SK-N-SH (cell line): ENCODE measurements around the gene SRRT. TPM values are rescaled to one million over a fixed set of nuclear protein-coding genes. Genes with fewer than 3 reads are reported as not detected.

ENCODE experiments used
- CTCF ChIA-PET: fragments of 300-600, 350-600 bp; formaldehyde crosslinking; extraction: SDS; loops from one replicate; lab custom pipeline; 2021; lab: Yijun Ruan, JAX
- POLR2A ChIA-PET: fragments of 350-600 bp; sonication (Branson Sonifier 250); formaldehyde crosslinking; extraction: SDS; loops from one replicate; lab custom pipeline; 2020; ENCODE audit warnings: antibody characterized with exemption, inconsistent platforms; lab: Yijun Ruan, JAX
- DNase-seq: peaks from one replicate; pipeline ENCODE4 v3.0.0; 2012
- H2AFZ ChIP-seq: fragments of 200-600 bp; sonication (generic); 2 replicates; pipeline ENCODE4 v1.8.1; 2016; ENCODE audit warnings: antibody characterized with exemption, mild to moderate bottlenecking, low read depth
- H3F3A ChIP-seq: fragments of 200-600 bp; sonication (generic); replicated peaks from 2 replicates; pipeline ENCODE3; 2016; ENCODE audit warnings: antibody characterized with exemption, mild to moderate bottlenecking; ENCODE audit not compliant: insufficient read depth
- H3K27ac ChIP-seq, 2 experiments: fragments of 200-500 bp in 1 of 2; fragments of 200-600 bp in 1 of 2; sonication (Bioruptor generic) in 1 of 2; sonication (generic), shearing (Covaris generic) in 1 of 2; 2 replicates each; pipeline versions ENCODE4 v1.5.1 to v1.6.1; 2014 to 2016; ENCODE audit warnings: low read depth in 2 of 2, inconsistent platforms in 1 of 2, low read length in 1 of 2, mild to moderate bottlenecking in 1 of 2, mixed read lengths in 1 of 2
- H3K27me3 ChIP-seq: fragments of 200-600 bp; sonication (generic), shearing (Covaris generic); 2 replicates; pipeline ENCODE4 v1.6.1; 2016; ENCODE audit warnings: mixed run types; ENCODE audit not compliant: insufficient read depth
- H3K36me3 ChIP-seq, 2 experiments: fragments of 200-500 bp in 1 of 2; fragments of 200-600 bp in 1 of 2; sonication (Bioruptor generic) in 1 of 2; sonication (generic) in 1 of 2; replicated peaks in 1 of 2; 2 replicates each; pipeline versions ENCODE3 to v1.5.1; 2014 to 2016; ENCODE audit warnings: low read length in 1 of 2, mild to moderate bottlenecking in 1 of 2; ENCODE audit not compliant: insufficient read depth in 2 of 2, control insufficient read depth in 1 of 2
- H3K4me1 ChIP-seq, 2 experiments: fragments of 200-500 bp in 1 of 2; fragments of 200-600 bp in 1 of 2; sonication (Bioruptor generic) in 1 of 2; sonication (generic), shearing (Covaris generic) in 1 of 2; 2 replicates each; pipeline versions ENCODE4 v1.5.1 to v1.6.1; 2014 to 2016; ENCODE audit warnings: low read depth in 1 of 2, low read length in 1 of 2, mixed run types in 1 of 2; ENCODE audit not compliant: insufficient read depth in 2 of 2, control insufficient read depth in 1 of 2
- H3K4me2 ChIP-seq: fragments of 200-600 bp; sonication (generic), shearing (Covaris generic); 2 replicates; pipeline ENCODE4 v1.6.1; 2017; ENCODE audit warnings: mixed run types
- H3K4me3 ChIP-seq, 2 experiments: fragments of 200-500 bp in 1 of 2; fragments of 200-600 bp in 1 of 2; sonication (Bioruptor generic) in 1 of 2; sonication (generic), shearing (Covaris generic) in 1 of 2; 2 replicates each; pipeline versions ENCODE4 v1.5.1 to v1.8.1; 2014 to 2016; ENCODE audit warnings: low read depth in 2 of 2, inconsistent platforms in 1 of 2, low read length in 1 of 2, mild to moderate bottlenecking in 1 of 2, mixed read lengths in 1 of 2, moderate library complexity in 1 of 2
- H3K79me2 ChIP-seq: fragments of 200-600 bp; sonication (generic); 2 replicates; pipeline ENCODE4 v1.8.1; 2017; ENCODE audit warnings: mild to moderate bottlenecking; ENCODE audit not compliant: insufficient read depth
- H3K9ac ChIP-seq: fragments of 200-600 bp; sonication (generic); 2 replicates; pipeline ENCODE4 v1.6.1; 2017; ENCODE audit warnings: mixed run types
- H3K9me2 ChIP-seq: fragments of 200-600 bp; sonication (generic); 2 replicates; pipeline ENCODE4 v1.6.1; 2017; ENCODE audit warnings: mixed run types
- H3K9me3 ChIP-seq: fragments of 200-600 bp; sonication (generic); 2 replicates; pipeline ENCODE4 v1.6.1; 2017; ENCODE audit warnings: mixed run types, mild to moderate bottlenecking, moderate library complexity
- H4K20me1 ChIP-seq: fragments of 200-600 bp; sonication (generic); 2 replicates; pipeline ENCODE4 v1.6.1; 2017; ENCODE audit warnings: mild to moderate bottlenecking, mixed run types; ENCODE audit not compliant: insufficient read depth
- CHD2 ChIP-seq: fragments of 150-350 bp; IDR thresholded peaks from 2 replicates; pipeline ENCODE4 v1.6.1; 2018; ENCODE audit warnings: low read length; ENCODE audit not compliant: partially characterized antibody
- EZH2phosphoT487 ChIP-seq: fragments of 200-600 bp; sonication (generic); IDR thresholded peaks from 2 replicates; pipeline ENCODE4 v1.6.1; 2017; ENCODE audit warnings: low read depth, mixed run types, mild to moderate bottlenecking, antibody characterized with exemption, moderate library complexity, borderline replicate concordance
- FOSL2 ChIP-seq: IDR thresholded peaks from 2 replicates; pipeline ENCODE4 v1.4.0; 2012; ENCODE audit warnings: low read depth, mild to moderate bottlenecking, moderate library complexity, borderline replicate concordance
- FOXJ3 ChIP-seq: sonication (generic); formaldehyde crosslinking; IDR thresholded peaks from 2 replicates; pipeline ENCODE4 v1.5.1; 2020; ENCODE audit warnings: mild to moderate bottlenecking, missing genetic modification reagents
- GATA2 ChIP-seq: sonication (generic); formaldehyde crosslinking; IDR thresholded peaks from 2 replicates; pipeline ENCODE4 v1.5.0; 2020; ENCODE audit warnings: mild to moderate bottlenecking, missing genetic modification reagents
- JUND ChIP-seq: IDR thresholded peaks from 2 replicates; pipeline ENCODE4 v1.4.0; 2012
- MEF2A ChIP-seq: IDR thresholded peaks from 2 replicates; pipeline ENCODE4 v1.4.0; 2012; ENCODE audit warnings: low read depth, borderline replicate concordance
- NRF1 ChIP-seq: IDR thresholded peaks from 2 replicates; pipeline ENCODE4 v1.6.1; 2012; ENCODE audit warnings: low read depth, mild to moderate bottlenecking, low read length
- RAD21 ChIP-seq: IDR thresholded peaks from 2 replicates; pipeline ENCODE4 v1.6.1; 2012; ENCODE audit warnings: mild to moderate bottlenecking, low read length
- RFX5 ChIP-seq: IDR thresholded peaks from 2 replicates; pipeline ENCODE4 v1.6.1; 2012; ENCODE audit warnings: mild to moderate bottlenecking, improper control_type of control experiment, low read length
- RXRA ChIP-seq: IDR thresholded peaks from 2 replicates; pipeline ENCODE4 v1.4.0; 2012; ENCODE audit warnings: low read depth, mild to moderate bottlenecking, borderline replicate concordance
- SMC3 ChIP-seq: IDR thresholded peaks from 2 replicates; pipeline ENCODE4 v1.6.1; 2012; ENCODE audit warnings: low read depth, low read length, improper control_type of control experiment
- TCF12 ChIP-seq: IDR thresholded peaks from 2 replicates; pipeline ENCODE4 v1.4.0; 2012
- YY1 ChIP-seq: IDR thresholded peaks from 2 replicates; pipeline ENCODE4 v1.4.0; 2012; ENCODE audit warnings: low read depth, mild to moderate bottlenecking
- WGBS: methylation state at CpG from one replicate; pipeline ENCODE4 v1.1.6; 2017; ENCODE audit warnings: low lambda C conversion rate; 5-methylcytosine and 5-hydroxymethylcytosine counted together
- polyA plus RNA-seq, 3 experiments: library from polyadenylated mRNA; depleted of rRNA; stranded (reverse); fragments of >200 nt; gene quantifications; 2 replicates each; pipeline ENCODE4 v1.2.3, GENCODE V29; 2012
- TF ChIP-seq, protein P1 (sequence below): IDR thresholded peaks from 2 replicates; pipeline ENCODE4 v1.4.0; 2012; ENCODE audit warnings: low read depth, borderline replicate concordance
- TF ChIP-seq, protein P2 (sequence below): fragments of 150-350 bp; IDR thresholded peaks from 2 replicates; pipeline ENCODE4 v1.6.1; 2017; ENCODE audit warnings: antibody characterized with exemption, low read length, low read depth, borderline replicate concordance
- TF ChIP-seq, protein P3 (sequence below): IDR thresholded peaks from 2 replicates; pipeline ENCODE4; 2012
- TF ChIP-seq, protein P4 (sequence below): IDR thresholded peaks from 2 replicates; pipeline ENCODE4 v1.4.0; 2012; ENCODE audit warnings: low read depth, borderline replicate concordance

Gene SRRT
- polyA plus RNA-seq, 1 of the 3 experiments (the other 2 are of a cell fraction): 92.7 TPM

DNA sequence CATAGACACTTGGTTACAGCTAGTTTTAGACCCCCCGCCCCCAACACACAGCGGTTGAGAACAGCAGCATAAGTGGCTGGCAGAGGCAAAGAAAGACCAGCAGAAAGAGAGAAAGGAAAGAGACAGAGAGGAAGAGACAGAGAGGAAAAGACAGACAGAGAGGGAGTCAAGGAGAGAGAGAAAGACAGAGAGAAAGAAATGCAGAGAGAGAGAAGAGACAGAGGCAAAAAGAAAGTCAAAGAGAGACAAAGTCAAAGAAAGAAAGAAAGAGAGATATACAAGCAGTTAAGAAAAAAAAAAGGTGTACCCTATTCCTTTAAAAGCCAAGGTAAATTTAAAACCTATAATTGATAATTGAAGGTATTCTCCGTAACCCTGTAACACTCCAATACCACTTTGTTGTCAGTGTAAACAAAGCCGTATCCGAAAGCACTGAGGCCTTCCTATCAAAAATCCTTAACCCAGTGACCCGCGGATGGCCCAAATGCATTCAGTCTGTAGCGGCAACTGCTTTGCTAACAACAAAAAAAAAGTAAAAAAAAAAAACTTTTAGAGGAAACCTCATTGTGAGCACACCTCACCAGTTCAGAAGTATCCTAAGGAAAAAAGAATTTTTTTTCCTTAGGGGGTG lies 34.3 kb upstream of the SRRT start:
- H3K9me3 ChIP-seq: no peaks in the 10 kb centered on the region

More for the DNA sequence above, 34.3 kb upstream of the SRRT start:
- no peak overlapping the region for H3K4me3 ChIP-seq
- POLR2A ChIA-PET: no interaction called here
- DNase-seq: no peak
- CTCF ChIA-PET: no interaction called here
- TF ChIP-seq EZH2phosphoT487 (no peak), RAD21 (no peak), FOXJ3 (no peak), JUND (no peak), MEF2A (no peak), TCF12 (no peak), FOSL2 (no peak), CHD2 (no peak), YY1 (no peak), NRF1 (no peak), SMC3 (no peak), GATA2 (no peak), RFX5 (no peak), RXRA (no peak)
- TF ChIP-seq, protein P1, sequence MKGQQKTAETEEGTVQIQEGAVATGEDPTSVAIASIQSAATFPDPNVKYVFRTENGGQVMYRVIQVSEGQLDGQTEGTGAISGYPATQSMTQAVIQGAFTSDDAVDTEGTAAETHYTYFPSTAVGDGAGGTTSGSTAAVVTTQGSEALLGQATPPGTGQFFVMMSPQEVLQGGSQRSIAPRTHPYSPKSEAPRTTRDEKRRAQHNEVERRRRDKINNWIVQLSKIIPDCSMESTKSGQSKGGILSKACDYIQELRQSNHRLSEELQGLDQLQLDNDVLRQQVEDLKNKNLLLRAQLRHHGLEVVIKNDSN: no peak
- TF ChIP-seq, protein P2, sequence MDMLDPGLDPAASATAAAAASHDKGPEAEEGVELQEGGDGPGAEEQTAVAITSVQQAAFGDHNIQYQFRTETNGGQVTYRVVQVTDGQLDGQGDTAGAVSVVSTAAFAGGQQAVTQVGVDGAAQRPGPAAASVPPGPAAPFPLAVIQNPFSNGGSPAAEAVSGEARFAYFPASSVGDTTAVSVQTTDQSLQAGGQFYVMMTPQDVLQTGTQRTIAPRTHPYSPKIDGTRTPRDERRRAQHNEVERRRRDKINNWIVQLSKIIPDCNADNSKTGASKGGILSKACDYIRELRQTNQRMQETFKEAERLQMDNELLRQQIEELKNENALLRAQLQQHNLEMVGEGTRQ: no peak
- TF ChIP-seq, protein P3, sequence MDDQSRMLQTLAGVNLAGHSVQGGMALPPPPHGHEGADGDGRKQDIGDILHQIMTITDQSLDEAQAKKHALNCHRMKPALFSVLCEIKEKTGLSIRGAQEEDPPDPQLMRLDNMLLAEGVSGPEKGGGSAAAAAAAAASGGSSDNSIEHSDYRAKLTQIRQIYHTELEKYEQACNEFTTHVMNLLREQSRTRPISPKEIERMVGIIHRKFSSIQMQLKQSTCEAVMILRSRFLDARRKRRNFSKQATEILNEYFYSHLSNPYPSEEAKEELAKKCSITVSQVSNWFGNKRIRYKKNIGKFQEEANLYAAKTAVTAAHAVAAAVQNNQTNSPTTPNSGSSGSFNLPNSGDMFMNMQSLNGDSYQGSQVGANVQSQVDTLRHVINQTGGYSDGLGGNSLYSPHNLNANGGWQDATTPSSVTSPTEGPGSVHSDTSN: no peak
- TF ChIP-seq, protein P4, sequence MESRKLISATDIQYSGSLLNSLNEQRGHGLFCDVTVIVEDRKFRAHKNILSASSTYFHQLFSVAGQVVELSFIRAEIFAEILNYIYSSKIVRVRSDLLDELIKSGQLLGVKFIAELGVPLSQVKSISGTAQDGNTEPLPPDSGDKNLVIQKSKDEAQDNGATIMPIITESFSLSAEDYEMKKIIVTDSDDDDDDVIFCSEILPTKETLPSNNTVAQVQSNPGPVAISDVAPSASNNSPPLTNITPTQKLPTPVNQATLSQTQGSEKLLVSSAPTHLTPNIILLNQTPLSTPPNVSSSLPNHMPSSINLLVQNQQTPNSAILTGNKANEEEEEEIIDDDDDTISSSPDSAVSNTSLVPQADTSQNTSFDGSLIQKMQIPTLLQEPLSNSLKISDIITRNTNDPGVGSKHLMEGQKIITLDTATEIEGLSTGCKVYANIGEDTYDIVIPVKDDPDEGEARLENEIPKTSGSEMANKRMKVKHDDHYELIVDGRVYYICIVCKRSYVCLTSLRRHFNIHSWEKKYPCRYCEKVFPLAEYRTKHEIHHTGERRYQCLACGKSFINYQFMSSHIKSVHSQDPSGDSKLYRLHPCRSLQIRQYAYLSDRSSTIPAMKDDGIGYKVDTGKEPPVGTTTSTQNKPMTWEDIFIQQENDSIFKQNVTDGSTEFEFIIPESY: no peak
- no peaks in the 10 kb centered on the region for H4K20me1 ChIP-seq
- H2AFZ ChIP-seq: no peak overlapping the region
- H3K9ac ChIP-seq: no peak overlapping the region
- WGBS: 89% methylated on average over 8 of the region's 8 CpGs
- H3K4me2 ChIP-seq: no peak overlapping the region
- no peaks in the 10 kb centered on the region for H3K36me3 ChIP-seq
- no peak overlapping the region for H3K27ac ChIP-seq
- no peaks in the 10 kb centered on the region for H3K4me1 ChIP-seq
- H3K9me2 ChIP-seq: no peaks in the 10 kb centered on the region
- H3K79me2 ChIP-seq: no peaks in the 10 kb centered on the region
- H3F3A ChIP-seq: no peaks in the 10 kb centered on the region
- no peaks in the 10 kb centered on the region for H3K27me3 ChIP-seq
